ENCODE measurements around the gene CDKN1B.

Gene CDKN1B

GRCh38 chr12:12716793-12717585 lies at the start of gene CDKN1B:
CDKN1B (plus strand) TSS chr12:12717368; CDS start chr12:12717840, 472 bp downstream.
- peak; percentile 94 for DNase-seq (ENCODE audit: low spot score)

- DNase-seq (ENCODE audit: low spot score) = no peak
Observed at GRCh38 chr12:12668005-12668404, 49.2 kb upstream of the CDKN1B start.

- DNase-seq (ENCODE audit: low spot score) = no peak
Observed at GRCh38 chr12:12669020-12669419, 48.1 kb upstream of the CDKN1B start.

- DNase-seq (ENCODE audit: low spot score) = no peak
Observed at GRCh38 chr12:12671850-12672660, 45.1 kb upstream of the CDKN1B start.

DNA sequence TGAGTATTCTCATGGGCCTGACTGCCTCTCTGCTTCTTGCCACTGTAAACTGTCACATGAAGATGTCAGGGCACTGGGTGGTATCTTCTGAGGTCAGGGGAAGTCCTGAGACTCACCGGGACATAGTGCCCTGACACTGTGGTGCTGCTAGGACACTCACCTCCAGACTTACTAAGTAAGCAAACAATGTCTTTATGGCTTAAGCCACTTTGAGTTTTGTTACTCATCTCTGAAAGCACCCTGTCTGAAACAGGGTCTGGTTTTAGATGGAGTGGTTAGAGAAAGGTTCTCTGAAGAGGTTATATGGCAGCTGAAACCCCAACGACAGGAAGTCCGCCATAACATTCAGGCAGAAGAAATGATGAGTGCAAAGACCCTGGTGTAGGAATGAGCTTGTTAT lies 43.9 kb upstream of the CDKN1B start:
- no peak for DNase-seq (ENCODE audit: low spot score)

DNA sequence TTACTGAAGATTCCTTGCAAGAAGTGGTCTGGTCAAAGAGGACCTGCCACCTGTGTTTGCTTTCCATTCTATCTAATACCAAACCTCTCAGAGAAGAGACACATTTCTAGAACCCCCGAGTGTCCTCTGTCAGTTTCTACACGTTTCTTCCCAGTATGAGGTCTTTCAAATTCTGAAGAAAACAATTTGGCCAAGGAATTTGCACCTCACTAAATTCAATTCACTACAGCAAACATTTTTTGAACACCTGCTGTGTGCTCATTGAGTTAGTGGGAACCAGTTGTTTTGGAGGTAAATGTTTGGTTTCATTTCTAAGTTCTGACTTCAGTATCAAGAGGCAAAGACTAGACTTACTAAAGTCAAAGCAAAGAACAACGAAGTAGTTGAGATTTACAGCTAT lies 40.6 kb upstream of the CDKN1B start:
- no peak for DNase-seq (ENCODE audit: low spot score)

GRCh38 chr12:12681061-12681765 lies 36.0 kb upstream of the CDKN1B start:
- DNase-seq (ENCODE audit: low spot score) = no peak

DNA sequence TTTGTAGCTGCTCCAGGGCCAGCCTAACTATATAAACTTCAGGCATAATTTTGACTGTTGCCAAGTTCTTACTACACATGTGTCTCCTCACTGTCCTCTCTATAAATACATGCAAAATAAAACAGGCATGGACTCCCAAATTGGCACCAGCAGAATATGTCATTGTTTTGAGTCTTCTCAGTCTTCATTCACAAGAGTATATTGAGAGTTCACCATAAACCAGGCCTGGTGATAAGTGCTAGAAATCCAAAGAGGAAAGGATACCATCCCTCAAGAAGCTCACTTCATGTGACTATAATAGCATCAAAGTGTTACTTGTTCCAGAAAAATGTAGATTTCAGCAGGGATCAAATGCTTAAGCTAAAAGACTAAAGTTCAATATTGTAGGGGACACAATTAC lies 34.9 kb upstream of the CDKN1B start:
- no peak for DNase-seq (ENCODE audit: low spot score)

DNA sequence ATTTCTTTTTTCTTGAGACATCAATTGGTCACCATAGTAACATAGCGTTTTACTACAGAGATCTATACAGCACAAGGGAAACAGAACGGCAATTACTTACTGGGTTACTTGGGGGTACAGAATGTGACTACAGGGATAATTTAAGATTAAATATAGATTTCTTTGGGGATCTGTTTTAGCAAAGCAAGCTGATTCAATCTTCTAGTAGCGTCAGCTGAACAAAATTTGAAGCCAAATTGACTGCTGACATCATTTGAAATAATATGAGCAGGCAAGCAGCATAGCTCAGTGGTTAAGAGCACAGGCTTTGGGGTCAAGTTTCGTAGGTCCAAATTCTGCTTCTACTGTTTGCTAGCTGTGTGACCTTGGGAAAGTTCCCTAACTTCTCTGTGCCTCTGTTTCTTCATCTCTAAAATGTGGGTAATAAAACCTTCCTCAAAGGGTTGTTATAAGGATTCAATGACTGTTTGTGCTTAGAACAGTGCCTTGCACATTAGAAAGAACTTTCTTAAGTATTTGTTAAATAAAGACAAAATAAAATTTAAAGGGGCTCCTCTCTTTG lies 34.0 kb upstream of the CDKN1B start:
- no peak for DNase-seq (ENCODE audit: low spot score)

GRCh38 chr12:12683725-12684124 lies 33.4 kb upstream of the CDKN1B start:
- peak; percentile 39 for DNase-seq (ENCODE audit: low spot score)

DNA sequence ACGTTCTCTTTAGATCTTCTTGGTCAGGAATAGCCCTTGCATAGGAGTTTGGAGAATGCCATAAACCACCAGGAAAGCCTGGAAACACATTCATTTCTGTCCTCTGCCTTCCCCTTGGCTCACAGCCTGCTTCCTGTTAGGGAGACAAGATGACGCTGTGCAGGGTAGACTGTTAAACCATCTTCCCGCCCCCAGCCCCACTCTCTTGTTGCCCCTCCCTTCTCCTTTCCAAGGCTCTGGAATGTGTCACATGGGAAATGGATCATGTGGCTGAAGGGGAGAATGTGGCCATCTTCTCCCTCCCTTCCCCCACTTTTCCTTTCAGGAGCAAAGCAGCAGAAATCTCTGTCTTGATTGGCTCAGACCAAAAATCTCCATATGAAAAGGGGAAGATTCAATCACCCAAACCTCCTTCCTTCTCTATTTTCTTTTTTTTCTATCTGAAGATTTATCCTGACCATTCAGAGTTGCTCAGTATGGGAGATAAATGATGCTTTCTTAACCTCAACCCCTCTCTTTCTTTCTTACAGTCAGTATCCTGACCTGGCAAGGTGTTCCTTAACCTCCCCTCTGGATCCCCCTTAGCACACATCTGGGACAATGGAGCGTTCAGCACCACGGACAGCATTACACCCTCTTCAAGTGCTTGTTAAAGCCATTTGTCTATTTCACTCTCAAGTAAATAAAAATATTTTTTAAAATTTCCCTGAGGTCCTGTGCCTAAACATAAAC lies 32.6 kb upstream of the CDKN1B start:
- peak; percentile 86 for DNase-seq (ENCODE audit: low spot score)

GRCh38 chr12:12685305-12685704 lies 31.9 kb upstream of the CDKN1B start:
- peak; percentile 38 for DNase-seq (ENCODE audit: low spot score)

DNA sequence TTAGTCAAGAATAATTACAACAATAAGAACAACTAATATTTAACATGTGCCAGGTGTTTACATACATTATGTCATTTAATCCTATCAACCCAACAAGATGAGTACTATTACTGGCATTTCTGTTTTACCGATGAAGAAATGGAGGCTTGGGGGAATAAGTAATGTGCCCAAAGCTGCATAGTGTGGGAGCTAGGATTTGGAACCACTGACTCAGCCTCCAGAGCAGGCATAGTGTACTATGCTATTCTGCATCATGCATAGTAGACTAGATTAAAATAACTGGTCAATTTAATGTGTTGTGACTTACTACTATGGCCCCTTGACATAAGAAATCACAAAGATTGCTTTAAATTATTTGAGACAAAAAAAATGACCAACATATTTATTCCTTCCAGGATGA lies 30.7 kb upstream of the CDKN1B start:
- DNase-seq (ENCODE audit: low spot score) = no peak

DNA sequence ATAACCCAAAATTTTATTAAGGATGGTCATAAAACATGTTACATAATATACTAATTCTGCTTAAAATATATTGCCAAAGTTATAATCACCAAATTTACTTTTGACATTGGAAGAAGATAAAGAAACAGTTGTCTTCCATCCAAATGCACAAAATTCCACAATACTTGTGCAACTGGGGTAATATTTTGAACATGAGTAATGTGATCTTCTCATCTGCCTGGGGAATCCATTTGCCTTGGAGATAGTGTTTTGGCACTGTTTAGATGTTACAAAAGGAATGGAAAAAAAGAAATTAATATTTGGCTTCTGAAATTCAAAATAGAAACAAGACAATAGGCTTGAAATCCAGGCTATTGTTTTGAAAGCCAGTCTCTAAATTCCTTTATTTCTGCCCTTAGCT lies 30.2 kb upstream of the CDKN1B start:
- DNase-seq (ENCODE audit: low spot score) = no peak

GRCh38 chr12:12689647-12690300 lies 27.4 kb upstream of the CDKN1B start:
- no peak for DNase-seq (ENCODE audit: low spot score)

DNA sequence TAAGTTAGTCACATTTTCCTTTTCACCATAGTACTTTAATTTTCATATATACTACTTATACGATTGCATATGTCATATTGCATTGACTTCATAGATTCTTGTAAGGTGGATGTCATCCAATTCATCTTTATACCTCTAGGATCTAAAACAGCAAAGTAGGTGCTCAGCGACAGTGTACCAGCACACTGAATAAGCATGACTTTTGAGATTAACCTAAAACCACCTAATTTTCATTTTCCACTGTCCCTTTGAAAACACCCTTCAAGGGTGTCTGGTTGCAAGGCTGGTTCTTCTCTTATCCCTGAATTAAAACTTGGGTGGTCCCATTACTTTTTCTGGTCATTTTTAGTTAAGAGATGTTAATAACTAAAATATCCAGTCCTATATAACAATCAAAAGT lies 25.6 kb upstream of the CDKN1B start:
- no peak for DNase-seq (ENCODE audit: low spot score)

DNA sequence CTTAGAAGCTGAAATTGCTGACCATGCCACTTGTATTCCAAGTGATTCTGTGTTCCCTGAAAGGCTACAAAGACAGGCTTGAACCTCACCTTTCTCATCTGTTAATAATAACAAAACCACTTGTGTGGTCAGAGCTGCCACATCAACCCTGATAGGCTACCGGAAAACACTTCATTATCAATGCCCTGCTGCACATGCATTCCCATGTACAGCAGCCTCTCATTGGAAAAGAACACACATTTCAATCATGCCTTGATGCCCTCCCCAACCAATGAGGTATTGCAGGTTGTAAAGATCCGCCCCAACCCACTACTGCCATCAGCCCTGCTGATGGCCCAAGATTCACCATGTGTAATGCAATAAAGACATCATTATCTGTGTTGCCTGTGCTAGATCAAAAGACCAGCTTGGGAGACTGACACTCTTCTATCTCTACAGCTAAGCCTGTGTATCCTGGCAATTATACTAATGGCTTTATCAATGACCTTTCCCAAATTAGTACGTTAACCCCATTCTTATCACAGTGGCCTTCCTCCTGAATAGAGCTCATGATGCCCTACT lies 24.0 kb upstream of the CDKN1B start:
- DNase-seq (ENCODE audit: low spot score) = no peak

DNA sequence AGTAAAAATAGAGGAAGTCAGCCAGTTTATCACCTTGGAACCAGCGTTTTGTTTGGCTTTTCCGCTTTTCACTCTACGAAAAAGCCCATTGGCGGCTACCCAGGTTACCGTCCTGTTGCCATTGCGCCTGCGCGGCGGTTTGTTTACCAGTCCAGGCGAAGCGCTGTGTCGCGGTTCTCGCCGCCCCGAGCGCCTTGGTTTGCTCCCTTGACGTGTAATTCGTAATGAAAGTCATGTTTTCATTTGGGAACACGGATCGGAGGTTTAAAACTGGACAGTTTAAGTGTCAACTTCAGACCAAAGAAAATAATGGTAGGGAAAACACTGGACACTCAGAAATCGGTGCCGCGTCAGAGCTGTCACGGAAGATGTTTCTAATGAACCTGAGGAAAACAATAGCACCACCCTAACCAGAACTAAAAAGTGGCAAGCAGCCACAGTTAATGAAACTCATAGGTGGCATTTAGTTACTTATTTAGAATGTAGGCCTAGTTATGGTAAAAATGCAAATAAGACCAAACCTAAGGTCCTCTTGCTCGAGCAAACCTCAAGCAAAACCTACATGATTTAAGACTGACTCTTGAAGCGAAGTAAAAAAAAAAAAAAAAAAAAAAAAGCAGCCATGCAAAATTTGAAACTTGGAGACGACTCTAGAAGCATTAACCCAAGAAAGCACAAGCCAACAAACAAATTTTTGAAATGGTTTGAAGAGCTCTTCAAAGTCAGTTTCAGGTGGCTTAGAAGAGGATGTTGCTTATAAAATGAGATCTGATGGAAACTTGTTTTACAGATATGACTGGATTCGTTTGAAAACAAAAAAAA lies 20.4 kb upstream of the CDKN1B start:
- DNase-seq (ENCODE audit: low spot score) = peak; percentile 92

DNA sequence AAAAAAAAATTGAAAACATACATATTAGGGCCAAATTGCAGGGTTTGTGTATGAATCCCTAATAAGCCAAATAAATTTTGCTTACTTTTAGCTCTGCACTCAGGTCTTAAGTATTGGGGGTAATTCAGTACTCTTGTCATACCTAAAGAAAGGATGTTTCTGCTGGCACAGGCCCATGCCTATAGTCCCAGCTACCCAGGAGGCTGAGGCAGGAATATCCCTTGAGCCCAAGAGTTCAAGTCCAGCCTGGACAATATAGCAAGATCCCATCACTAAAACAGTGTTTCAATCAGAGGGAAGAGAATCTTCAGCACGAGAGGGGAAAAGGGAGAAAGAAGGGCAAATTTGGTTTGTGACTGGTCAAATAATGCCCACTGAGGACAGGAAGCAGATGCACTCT lies 17.8 kb upstream of the CDKN1B start:
- DNase-seq (ENCODE audit: low spot score) = no peak

- no peak for DNase-seq (ENCODE audit: low spot score)
Observed at GRCh38 chr12:12700254-12700653, 16.9 kb upstream of the CDKN1B start.

Measured in pons (tissue), 1 donor.